ENCODE measurements around the gene HDLBP. TPM values are rescaled to one million over a fixed set of nuclear protein-coding genes. Genes with fewer than 3 reads are reported as not detected.

HDLBP gene, protein sequence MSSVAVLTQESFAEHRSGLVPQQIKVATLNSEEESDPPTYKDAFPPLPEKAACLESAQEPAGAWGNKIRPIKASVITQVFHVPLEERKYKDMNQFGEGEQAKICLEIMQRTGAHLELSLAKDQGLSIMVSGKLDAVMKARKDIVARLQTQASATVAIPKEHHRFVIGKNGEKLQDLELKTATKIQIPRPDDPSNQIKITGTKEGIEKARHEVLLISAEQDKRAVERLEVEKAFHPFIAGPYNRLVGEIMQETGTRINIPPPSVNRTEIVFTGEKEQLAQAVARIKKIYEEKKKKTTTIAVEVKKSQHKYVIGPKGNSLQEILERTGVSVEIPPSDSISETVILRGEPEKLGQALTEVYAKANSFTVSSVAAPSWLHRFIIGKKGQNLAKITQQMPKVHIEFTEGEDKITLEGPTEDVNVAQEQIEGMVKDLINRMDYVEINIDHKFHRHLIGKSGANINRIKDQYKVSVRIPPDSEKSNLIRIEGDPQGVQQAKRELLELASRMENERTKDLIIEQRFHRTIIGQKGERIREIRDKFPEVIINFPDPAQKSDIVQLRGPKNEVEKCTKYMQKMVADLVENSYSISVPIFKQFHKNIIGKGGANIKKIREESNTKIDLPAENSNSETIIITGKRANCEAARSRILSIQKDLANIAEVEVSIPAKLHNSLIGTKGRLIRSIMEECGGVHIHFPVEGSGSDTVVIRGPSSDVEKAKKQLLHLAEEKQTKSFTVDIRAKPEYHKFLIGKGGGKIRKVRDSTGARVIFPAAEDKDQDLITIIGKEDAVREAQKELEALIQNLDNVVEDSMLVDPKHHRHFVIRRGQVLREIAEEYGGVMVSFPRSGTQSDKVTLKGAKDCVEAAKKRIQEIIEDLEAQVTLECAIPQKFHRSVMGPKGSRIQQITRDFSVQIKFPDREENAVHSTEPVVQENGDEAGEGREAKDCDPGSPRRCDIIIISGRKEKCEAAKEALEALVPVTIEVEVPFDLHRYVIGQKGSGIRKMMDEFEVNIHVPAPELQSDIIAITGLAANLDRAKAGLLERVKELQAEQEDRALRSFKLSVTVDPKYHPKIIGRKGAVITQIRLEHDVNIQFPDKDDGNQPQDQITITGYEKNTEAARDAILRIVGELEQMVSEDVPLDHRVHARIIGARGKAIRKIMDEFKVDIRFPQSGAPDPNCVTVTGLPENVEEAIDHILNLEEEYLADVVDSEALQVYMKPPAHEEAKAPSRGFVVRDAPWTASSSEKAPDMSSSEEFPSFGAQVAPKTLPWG (N-terminal part only)
- 768 and 805 TPM in 2 replicates for total RNA-seq

DNA sequence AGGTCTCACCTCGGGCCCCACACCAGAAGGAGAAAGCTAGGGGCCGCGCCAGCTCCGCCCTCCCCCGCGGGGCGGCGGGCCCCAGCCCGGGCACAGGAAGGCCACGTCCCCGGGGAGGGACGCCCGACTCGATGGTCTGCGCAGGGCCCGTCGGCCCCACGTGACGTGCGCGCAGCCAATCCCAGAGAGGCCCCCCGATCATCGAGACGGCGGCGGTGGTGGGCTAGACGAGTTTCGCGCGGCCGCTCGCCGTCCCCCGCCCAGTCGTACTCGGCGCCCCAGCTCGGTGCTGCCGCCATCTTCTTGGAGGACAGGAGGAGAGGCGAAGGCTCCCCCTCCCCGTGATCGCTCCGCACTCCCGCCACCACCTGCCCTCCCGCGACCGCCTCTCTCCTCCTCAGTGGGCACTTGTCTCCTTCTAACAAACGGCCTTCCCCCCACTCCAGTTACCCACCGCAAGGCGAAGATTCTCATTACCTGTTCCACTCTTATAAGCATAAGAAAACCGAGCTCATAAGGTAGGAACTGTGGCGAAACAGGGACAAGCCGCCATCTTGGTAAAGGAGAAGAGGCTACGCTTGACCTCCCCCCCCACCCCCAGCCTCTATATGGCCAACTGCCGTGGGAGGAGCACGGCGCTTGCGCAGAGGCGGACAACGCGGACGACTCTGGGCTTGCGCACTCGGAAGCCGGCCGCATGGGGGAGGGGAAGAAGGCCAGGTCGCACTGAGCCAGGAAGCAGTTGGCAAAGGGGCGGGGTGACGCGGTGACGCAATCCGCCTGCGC is at the start of gene HDLBP:
Gene HDLBP (minus strand): TSS at position 580 of the 786 bp plus-strand sequence. CDS start 48,803 bp downstream, outside the sequence.
- Histone ChIP-seq H3K4me3 (ENCODE audit: low read depth, low read length) (peak within 1 kb of the TSS; percentile 83), H3K36me3 (ENCODE audit: control insufficient read depth, insufficient read depth, low read length) (no peaks in the 10 kb centered on the region), H3K27me3 (ENCODE audit: control insufficient read depth, insufficient read depth, low read length) (no peaks in the 10 kb centered on the region)
- peak; percentile 64 for TF ChIP-seq CTCF (IDR thresholded peaks at IDR 0.05; ENCODE audit: insufficient read depth, low read length, severe bottlenecking)
- FAIRE-seq (no peak), DNase-seq (ENCODE audit: low read depth) (peak; percentile 95)

DNA sequence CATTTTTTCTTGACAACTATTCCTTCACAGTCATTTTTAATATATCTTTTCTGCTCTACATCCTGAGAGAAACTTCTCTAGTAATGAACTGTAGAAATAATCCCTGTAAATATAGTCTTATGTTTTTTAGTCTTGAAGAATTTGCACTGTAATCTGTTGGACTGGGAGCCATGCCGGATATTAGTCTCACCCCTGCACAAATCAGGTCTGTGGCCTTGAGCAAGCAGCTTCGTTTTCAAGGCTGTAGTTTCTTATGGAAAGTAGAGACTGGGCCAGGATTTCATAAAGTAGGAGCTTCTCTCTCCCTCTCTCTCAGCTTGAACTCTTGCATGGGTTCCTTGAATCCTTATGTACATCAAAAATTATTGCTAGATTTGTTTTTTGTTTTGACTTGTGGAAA is 49.3 kb upstream of the HDLBP start:
- no peak overlapping the region for H3K4me3 ChIP-seq (ENCODE audit: low read depth, low read length)
- FAIRE-seq: no peak
- H3K27me3 ChIP-seq (ENCODE audit: control insufficient read depth, insufficient read depth, low read length): no peaks in the 10 kb centered on the region
- no peak for TF ChIP-seq CTCF (IDR thresholded peaks at IDR 0.05; ENCODE audit: insufficient read depth, low read length, severe bottlenecking)
- H3K36me3 ChIP-seq (ENCODE audit: control insufficient read depth, insufficient read depth, low read length): peaks cover 2% of the 10 kb centered on the region
- no peak for DNase-seq (ENCODE audit: low read depth)

DNA sequence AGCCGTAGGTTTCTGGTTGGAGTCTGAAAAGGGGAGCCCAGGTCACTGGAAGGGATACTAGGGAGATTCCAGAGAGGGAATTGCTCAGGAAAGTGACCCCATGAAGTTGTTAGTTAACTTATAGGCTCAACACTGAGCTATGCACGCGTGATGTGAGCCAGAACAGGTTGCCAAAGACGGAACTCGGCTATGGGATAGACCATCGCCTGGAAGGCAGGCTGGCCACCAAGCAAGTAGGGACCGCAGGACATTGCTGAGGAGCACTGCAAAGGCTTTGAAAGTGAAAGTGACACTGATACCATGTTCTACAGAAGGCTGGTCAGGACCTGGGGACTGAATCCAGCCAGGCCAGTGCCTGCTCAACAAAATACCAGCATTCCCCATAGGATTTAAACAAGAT is 48.0 kb upstream of the HDLBP start:
- TF ChIP-seq CTCF (IDR thresholded peaks at IDR 0.05; ENCODE audit: insufficient read depth, low read length, severe bottlenecking): no peak
- H3K36me3 ChIP-seq (ENCODE audit: control insufficient read depth, insufficient read depth, low read length): peaks cover 2% of the 10 kb centered on the region
- no peak for DNase-seq (ENCODE audit: low read depth)
- H3K27me3 ChIP-seq (ENCODE audit: control insufficient read depth, insufficient read depth, low read length): no peaks in the 10 kb centered on the region
- H3K4me3 ChIP-seq (ENCODE audit: low read depth, low read length): no peak overlapping the region
- no peak for FAIRE-seq

- H3K4me3 ChIP-seq (ENCODE audit: low read depth, low read length): no peak overlapping the region
- FAIRE-seq (no peak), DNase-seq (ENCODE audit: low read depth) (no peak)
- TF ChIP-seq CTCF (IDR thresholded peaks at IDR 0.05; ENCODE audit: insufficient read depth, low read length, severe bottlenecking): no peak
- peaks cover 5% of the 10 kb centered on the region for H3K36me3 ChIP-seq (ENCODE audit: control insufficient read depth, insufficient read depth, low read length)
- H3K27me3 ChIP-seq (ENCODE audit: control insufficient read depth, insufficient read depth, low read length): no peaks in the 10 kb centered on the region
Observed at GRCh38 chr2:241359481-241360045, 44.1 kb upstream of the HDLBP start.

- no peak overlapping the region for H3K4me3 ChIP-seq (ENCODE audit: low read depth, low read length)
- no peak for TF ChIP-seq CTCF (IDR thresholded peaks at IDR 0.05; ENCODE audit: insufficient read depth, low read length, severe bottlenecking)
- no peak for FAIRE-seq
- no peak for DNase-seq (ENCODE audit: low read depth)
- no peaks in the 10 kb centered on the region for H3K27me3 ChIP-seq (ENCODE audit: control insufficient read depth, insufficient read depth, low read length)
- peaks cover 4% of the 10 kb centered on the region for H3K36me3 ChIP-seq (ENCODE audit: control insufficient read depth, insufficient read depth, low read length)
Observed at GRCh38 chr2:241358470-241358869, 43.0 kb upstream of the HDLBP start.

All from bronchial epithelial cell (primary cell).